Smooth muscle cell (in vitro differentiated cells): ENCODE results near the gene ENTPD3. TPM values are rescaled to one million over a fixed set of nuclear protein-coding genes. Genes with fewer than 3 reads are reported as not detected.

ENCODE experiments used
- DNase-seq: peaks from one replicate; lab custom pipeline; 2025; ENCODE audit not compliant: unreplicated experiment; lab: John Stamatoyannopoulos, UW
- H2AFZ ChIP-seq: fragments of 200-600 bp; sonication (generic); 2 replicates; pipeline ENCODE4 v1.6.0; 2016; ENCODE audit warnings: antibody characterized with exemption, low read depth, mild to moderate bottlenecking
- H3F3A ChIP-seq: fragments of 200-600 bp; sonication (generic); 2 replicates; pipeline ENCODE4 v1.6.0; 2017; ENCODE audit warnings: antibody characterized with exemption, low read depth
- H3K27ac ChIP-seq: fragments of 200-600 bp; sonication (generic); 2 replicates; pipeline ENCODE4 v1.5.1; 2016; ENCODE audit warnings: low read depth, mild to moderate bottlenecking
- H3K27me3 ChIP-seq: fragments of 200-600 bp; sonication (generic); 2 replicates; pipeline ENCODE4 v1.6.1; 2016; ENCODE audit warnings: low read depth, mild to moderate bottlenecking
- H3K36me3 ChIP-seq: fragments of 200-600 bp; sonication (generic); 2 replicates; pipeline ENCODE4 v1.5.1; 2016; ENCODE audit warnings: low read depth
- H3K4me1 ChIP-seq: fragments of 200-600 bp; sonication (generic); 2 replicates; pipeline ENCODE4 v1.5.1; 2016; ENCODE audit warnings: low read depth
- H3K4me2 ChIP-seq: fragments of 200-600 bp; sonication (generic); 2 replicates; pipeline ENCODE4 v1.6.0; 2016; ENCODE audit warnings: mild to moderate bottlenecking
- H3K4me3 ChIP-seq: fragments of 200-600 bp; sonication (generic); 2 replicates; pipeline ENCODE4 v1.5.1; 2016; ENCODE audit warnings: mild to moderate bottlenecking
- H3K79me2 ChIP-seq: fragments of 200-600 bp; sonication (generic); 2 replicates; pipeline ENCODE4 v1.6.0; 2016; ENCODE audit warnings: low read depth, mild to moderate bottlenecking
- H3K9ac ChIP-seq: fragments of 200-600 bp; sonication (generic); 2 replicates; pipeline ENCODE4 v1.6.0; 2016; ENCODE audit warnings: low read depth
- H3K9me3 ChIP-seq: fragments of 200-600 bp; sonication (generic); replicated peaks from 2 replicates; pipeline ENCODE4 v1.5.1; 2016; ENCODE audit warnings: low read depth
- H4K20me1 ChIP-seq: fragments of 200-600 bp; sonication (generic); 2 replicates; pipeline ENCODE4 v1.6.0; 2016; ENCODE audit warnings: low read depth
- CTCF ChIP-seq: fragments of 200-600 bp; sonication (generic); IDR thresholded peaks from 2 replicates; pipeline ENCODE4 v1.5.1; 2017; ENCODE audit warnings: borderline replicate concordance, mild to moderate bottlenecking, antibody characterized with exemption; ENCODE audit not compliant: insufficient read depth, poor library complexity, severe bottlenecking
- WGBS: methylation state at CpG from one replicate; pipeline ENCODE4 v1.1.7; 2016; ENCODE audit warnings: low lambda C conversion rate; 5-methylcytosine and 5-hydroxymethylcytosine counted together
- polyA plus RNA-seq: library from polyadenylated mRNA; unstranded; fragments of >200 nt; fragmentation: Nextera tagmentation; extraction: Ambion mirVana; gene quantifications from 2 replicates; pipeline ENCODE4 v1.2.1, GENCODE V29; 2016
- total RNA-seq: library from RNA; depleted of rRNA; stranded (reverse); fragments of >200 nt; gene quantifications from 2 replicates; pipeline ENCODE4 v1.2.3, GENCODE V29; 2014

The ENTPD3 gene
- total RNA-seq (2.8 and 4.0 TPM in 2 replicates), polyA plus RNA-seq (1.5 and 3.9 TPM in 2 replicates)

GRCh38 chr3:40387001-40387894, at the start of gene ENTPD3:
Gene ENTPD3, plus strand, starts transcription at chr3:40387184. Its CDS starts 874 bp downstream, at chr3:40388058.
- peak within 1 kb of the TSS; percentile 97 for H3K4me2 ChIP-seq
- no peaks in the 10 kb centered on the region for H3K79me2 ChIP-seq
- peaks cover 4% of the 10 kb centered on the region for H3F3A ChIP-seq
- H3K27me3 ChIP-seq = peaks cover 7% of the 10 kb centered on the region
- H3K9me3 ChIP-seq = no peaks in the 10 kb centered on the region
- WGBS = 5% methylated on average over 43 of the region's 49 CpGs
- no peaks in the 10 kb centered on the region for H4K20me1 ChIP-seq
- H3K27ac ChIP-seq = no peak within 1 kb of the TSS
- no peak for DNase-seq
- no peak for TF ChIP-seq CTCF
- peak within 1 kb of the TSS; percentile 60 for H3K4me3 ChIP-seq
- peaks cover 4% of the 10 kb centered on the region for H3K4me1 ChIP-seq
- H3K36me3 ChIP-seq = no peaks in the 10 kb centered on the region
- H2AFZ ChIP-seq = peak within 1 kb of the TSS; percentile 82
- H3K9ac ChIP-seq = peak within 1 kb of the TSS; percentile 26

- no peak overlapping the region for H2AFZ ChIP-seq
- H4K20me1 ChIP-seq = no peaks in the 10 kb centered on the region
- 95% methylated on average over 1 of the region's 1 CpG for WGBS
- H3F3A ChIP-seq = no peaks in the 10 kb centered on the region
- TF ChIP-seq CTCF = no peak
- H3K9me3 ChIP-seq = no peaks in the 10 kb centered on the region
- no peak for DNase-seq
- H3K4me2 ChIP-seq = no peak overlapping the region
- H3K27me3 ChIP-seq = no peaks in the 10 kb centered on the region
- no peak overlapping the region for H3K9ac ChIP-seq
- no peaks in the 10 kb centered on the region for H3K79me2 ChIP-seq
- H3K27ac ChIP-seq = no peak overlapping the region
- H3K36me3 ChIP-seq = no peaks in the 10 kb centered on the region
- H3K4me3 ChIP-seq = no peak overlapping the region
- H3K4me1 ChIP-seq = no peaks in the 10 kb centered on the region
These were observed 47.1 kb upstream of the ENTPD3 start for GRCh38 chr3:40339871-40340270.

- Histone ChIP-seq H3K4me1 (no peaks in the 10 kb centered on the region), H3K27me3 (no peaks in the 10 kb centered on the region), H3K4me3 (no peak overlapping the region), H3K9me3 (no peaks in the 10 kb centered on the region), H3K36me3 (no peaks in the 10 kb centered on the region), H3K27ac (no peak overlapping the region), H4K20me1 (no peaks in the 10 kb centered on the region), H3K9ac (no peak overlapping the region), H2AFZ (no peak overlapping the region), H3F3A (no peaks in the 10 kb centered on the region), H3K79me2 (no peaks in the 10 kb centered on the region), H3K4me2 (no peak overlapping the region)
- TF ChIP-seq CTCF = no peak
- 70% methylated on average over 1 of the region's 1 CpG for WGBS
- DNase-seq = no peak
These were observed 46.3 kb upstream of the ENTPD3 start for GRCh38 chr3:40340541-40341170.
